ENCODE results near the gene UNK.

The UNK gene

GRCh38 chr17:75831032-75831571 lies 46.5 kb downstream of the UNK start:
- DNase-seq (ENCODE audit: extremely low read depth, low read depth): no peak
- no peak for TF ChIP-seq CTCF (IDR thresholded peaks at IDR 0.05; ENCODE audit: low read depth, low read length)

GRCh38 chr17:75832164-75832651 lies 47.6 kb downstream of the UNK start:
- DNase-seq (ENCODE audit: extremely low read depth, low read depth): no peak
- TF ChIP-seq CTCF (IDR thresholded peaks at IDR 0.05; ENCODE audit: low read depth, low read length): no peak

GRCh38 chr17:75832652-75833400 lies 48.2 kb downstream of the UNK start:
- no peak for DNase-seq (ENCODE audit: extremely low read depth, low read depth)
- no peak for TF ChIP-seq CTCF (IDR thresholded peaks at IDR 0.05; ENCODE audit: low read depth, low read length)

GRCh38 chr17:75834279-75834920 lies 49.8 kb downstream of the UNK start:
- DNase-seq (ENCODE audit: extremely low read depth, low read depth): no peak
- no peak for TF ChIP-seq CTCF (IDR thresholded peaks at IDR 0.05; ENCODE audit: low read depth, low read length)

- no peak for TF ChIP-seq CTCF (IDR thresholded peaks at IDR 0.05; ENCODE audit: low read depth, low read length)
- DNase-seq (ENCODE audit: extremely low read depth, low read depth): no peak
Measured at GRCh38 chr17:75834928-75835653, 50.5 kb downstream of the UNK start.

GRCh38 chr17:75835654-75835987 lies 51.0 kb downstream of the UNK start:
- TF ChIP-seq CTCF (IDR thresholded peaks at IDR 0.05; ENCODE audit: low read depth, low read length): no peak

More at GRCh38 chr17:75835654-75835987, 51.0 kb downstream of the UNK start:
- DNase-seq (ENCODE audit: extremely low read depth, low read depth): no peak

Data from AG09319 (cell line).